ENCODE measurements around the gene DIPK1C. TPM values are rescaled to one million over a fixed set of nuclear protein-coding genes. Genes with fewer than 3 reads are reported as not detected.
A peak's percentile ranks its signal among the peaks of the same experiment; 100 is the strongest.

DIPK1C gene
- total and polyA plus RNA-seq, 9 of the 15 experiments (the other 6 are each of a cell fraction or from before 2014, with no cell fraction given): 0.04 to 0.32 (median 0.15) TPM; not detected in 2

DNA sequence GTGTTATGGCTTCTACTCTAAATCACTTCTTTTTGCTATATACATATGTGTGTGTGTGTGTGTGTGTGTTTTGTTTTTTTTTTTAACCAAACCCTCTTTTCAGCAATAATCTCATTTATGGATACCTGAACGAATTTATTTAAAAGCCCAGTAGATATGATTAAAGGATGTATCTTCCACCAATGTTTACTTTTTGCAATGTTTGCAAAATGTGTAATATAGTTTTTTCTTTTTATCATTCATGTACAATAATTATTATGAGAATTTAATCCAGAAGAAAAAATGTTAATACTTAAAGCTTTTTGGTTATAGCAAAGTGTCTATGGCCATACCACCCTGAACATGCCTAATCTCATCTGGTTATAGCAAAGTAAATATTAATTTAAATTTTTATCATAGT, 37.4 kb upstream of the DIPK1C start:
- ChIA-PET POLR2A (no interaction called here), CTCF (ENCODE audit: low intra/inter-chr PET ratio) (no interaction called here)
- Histone ChIP-seq H3K9me3 (replicated peaks; ENCODE audit: control insufficient read depth, insufficient read depth, low read depth, low read length) (no peaks in the 10 kb centered on the region), H3K36me3 (ENCODE audit: control insufficient read depth, insufficient read depth, low read length) (peaks cover 19% of the 10 kb centered on the region; the same call in 2 of the 3 replicates), H2AFZ (ENCODE audit: low read depth, low read length) (no peak overlapping the region), H3K27ac (ENCODE audit: extremely low read depth, low read depth, low read length) (no peak overlapping the region), H3K4me3 (no peak overlapping the region), H4K20me1 (replicated peaks; ENCODE audit: control insufficient read depth, insufficient read depth, low read length) (no peaks in the 10 kb centered on the region), H3K79me2 (ENCODE audit: control insufficient read depth, insufficient read depth, low read length) (peaks cover 34% of the 10 kb centered on the region), H3K9ac (ENCODE audit: insufficient read depth in 1 of 2, low read depth in 2 of 2, low read length in 2 of 2) (no peak overlapping the region), H3K9me1 (ENCODE audit: control insufficient read depth, insufficient read depth, low read length) (no peaks in the 10 kb centered on the region), H3K4me1 (replicated peaks in 1 of 2; ENCODE audit: control insufficient read depth in 2 of 2, insufficient read depth in 2 of 2, low read length in 2 of 2) (peaks cover 13 to 19% of the 10 kb centered on the region in 2 experiments; a peak in 4 of 5 replicates), H3K27me3 (ENCODE audit: control insufficient read depth in 2 of 2, insufficient read depth in 2 of 2, low read length in 2 of 2) (no peaks in the 10 kb centered on the region), H3K4me2 (ENCODE audit: insufficient read depth, low read length) (no peak overlapping the region)
- in situ Hi-C loops (cut with MboI) (no loop called here), intact Hi-C loops (cut with micrococcal nuclease) (loop anchor here (5.0 kb wide), 1 partner anchor 297 kb away; no protein-coding TSS in a partner anchor)
- DNase-seq (ENCODE audit: extremely low read depth in 1 of 4, low spot score in 3 of 4) (no peak), FAIRE-seq (no peak), ATAC-seq (no peak)
- TF ChIP-seq LEF1 (IDR thresholded peaks at IDR 0.05) (no peak), TEAD1 (CRISPR knock-in tag; IDR thresholded peaks at IDR 0.05) (no peak), IRF2 (CRISPR knock-in tag; IDR thresholded peaks at IDR 0.05) (no peak), ZNF316 (IDR thresholded peaks at IDR 0.05) (peak; percentile 56; the same call in 1 of the 2 replicates), ZNF699 (CRISPR knock-in tag; IDR thresholded peaks at IDR 0.05; ENCODE audit: insufficient replicate concordance) (no peak)
- TF ChIP-seq, protein P1, sequence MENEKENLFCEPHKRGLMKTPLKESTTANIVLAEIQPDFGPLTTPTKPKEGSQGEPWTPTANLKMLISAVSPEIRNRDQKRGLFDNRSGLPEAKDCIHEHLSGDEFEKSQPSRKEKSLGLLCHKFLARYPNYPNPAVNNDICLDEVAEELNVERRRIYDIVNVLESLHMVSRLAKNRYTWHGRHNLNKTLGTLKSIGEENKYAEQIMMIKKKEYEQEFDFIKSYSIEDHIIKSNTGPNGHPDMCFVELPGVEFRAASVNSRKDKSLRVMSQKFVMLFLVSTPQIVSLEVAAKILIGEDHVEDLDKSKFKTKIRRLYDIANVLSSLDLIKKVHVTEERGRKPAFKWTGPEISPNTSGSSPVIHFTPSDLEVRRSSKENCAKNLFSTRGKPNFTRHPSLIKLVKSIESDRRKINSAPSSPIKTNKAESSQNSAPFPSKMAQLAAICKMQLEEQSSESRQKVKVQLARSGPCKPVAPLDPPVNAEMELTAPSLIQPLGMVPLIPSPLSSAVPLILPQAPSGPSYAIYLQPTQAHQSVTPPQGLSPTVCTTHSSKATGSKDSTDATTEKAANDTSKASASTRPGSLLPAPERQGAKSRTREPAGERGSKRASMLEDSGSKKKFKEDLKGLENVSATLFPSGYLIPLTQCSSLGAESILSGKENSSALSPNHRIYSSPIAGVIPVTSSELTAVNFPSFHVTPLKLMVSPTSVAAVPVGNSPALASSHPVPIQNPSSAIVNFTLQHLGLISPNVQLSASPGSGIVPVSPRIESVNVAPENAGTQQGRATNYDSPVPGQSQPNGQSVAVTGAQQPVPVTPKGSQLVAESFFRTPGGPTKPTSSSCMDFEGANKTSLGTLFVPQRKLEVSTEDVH (IDR thresholded peaks at IDR 0.05; ENCODE audit: low read depth, partially characterized antibody): no peak
- BruUV-seq (replicated peaks): no TSS peak
- 0% methylated on average over 1 of the region's 1 CpG for WGBS (ENCODE audit: insufficient coverage, low coverage, missing lambda C conversion rate)
